Stomach smooth muscle (tissue), 2 donors: ENCODE measurements around the gene KNSTRN.

Experiments used
- H3K27ac ChIP-seq: one replicate; pipeline ENCODE4 v1.7.0; 2013; ENCODE audit warnings: mild to moderate bottlenecking, low read length, inconsistent platforms
- H3K27me3 ChIP-seq, 2 donors: one replicate each; pipeline ENCODE4 v1.7.0; 2013; ENCODE audit warnings: low read length in 2 of 2; ENCODE audit not compliant: insufficient read depth in 2 of 2, control insufficient read depth in 1 of 2
- H3K36me3 ChIP-seq, 2 donors: one replicate each; pipeline ENCODE4 v1.7.0; 2013; ENCODE audit warnings: low read length in 2 of 2; ENCODE audit not compliant: control insufficient read depth in 2 of 2, insufficient read depth in 2 of 2
- H3K4me1 ChIP-seq: one replicate; pipeline ENCODE4 v1.7.0; 2013; ENCODE audit warnings: low read length; ENCODE audit not compliant: control insufficient read depth, insufficient read depth
- H3K4me3 ChIP-seq, 2 donors: one replicate each; pipeline ENCODE4 v1.7.0; 2013; ENCODE audit warnings: low read length in 2 of 2
- H3K9ac ChIP-seq, 2 donors: one replicate each; pipeline ENCODE4 v1.7.0; 2013; ENCODE audit warnings: low read length in 2 of 2, mild to moderate bottlenecking in 1 of 2
- H3K9me3 ChIP-seq, 2 donors: one replicate each; pipeline ENCODE4 v1.7.0; 2013; ENCODE audit warnings: low read length in 2 of 2; ENCODE audit not compliant: control insufficient read depth in 2 of 2
- donor health status: healthy.
- donor health status: Pancreatic carcinoma.

KNSTRN gene, protein sequence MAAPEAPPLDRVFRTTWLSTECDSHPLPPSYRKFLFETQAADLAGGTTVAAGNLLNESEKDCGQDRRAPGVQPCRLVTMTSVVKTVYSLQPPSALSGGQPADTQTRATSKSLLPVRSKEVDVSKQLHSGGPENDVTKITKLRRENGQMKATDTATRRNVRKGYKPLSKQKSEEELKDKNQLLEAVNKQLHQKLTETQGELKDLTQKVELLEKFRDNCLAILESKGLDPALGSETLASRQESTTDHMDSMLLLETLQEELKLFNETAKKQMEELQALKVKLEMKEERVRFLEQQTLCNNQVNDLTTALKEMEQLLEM

DNA sequence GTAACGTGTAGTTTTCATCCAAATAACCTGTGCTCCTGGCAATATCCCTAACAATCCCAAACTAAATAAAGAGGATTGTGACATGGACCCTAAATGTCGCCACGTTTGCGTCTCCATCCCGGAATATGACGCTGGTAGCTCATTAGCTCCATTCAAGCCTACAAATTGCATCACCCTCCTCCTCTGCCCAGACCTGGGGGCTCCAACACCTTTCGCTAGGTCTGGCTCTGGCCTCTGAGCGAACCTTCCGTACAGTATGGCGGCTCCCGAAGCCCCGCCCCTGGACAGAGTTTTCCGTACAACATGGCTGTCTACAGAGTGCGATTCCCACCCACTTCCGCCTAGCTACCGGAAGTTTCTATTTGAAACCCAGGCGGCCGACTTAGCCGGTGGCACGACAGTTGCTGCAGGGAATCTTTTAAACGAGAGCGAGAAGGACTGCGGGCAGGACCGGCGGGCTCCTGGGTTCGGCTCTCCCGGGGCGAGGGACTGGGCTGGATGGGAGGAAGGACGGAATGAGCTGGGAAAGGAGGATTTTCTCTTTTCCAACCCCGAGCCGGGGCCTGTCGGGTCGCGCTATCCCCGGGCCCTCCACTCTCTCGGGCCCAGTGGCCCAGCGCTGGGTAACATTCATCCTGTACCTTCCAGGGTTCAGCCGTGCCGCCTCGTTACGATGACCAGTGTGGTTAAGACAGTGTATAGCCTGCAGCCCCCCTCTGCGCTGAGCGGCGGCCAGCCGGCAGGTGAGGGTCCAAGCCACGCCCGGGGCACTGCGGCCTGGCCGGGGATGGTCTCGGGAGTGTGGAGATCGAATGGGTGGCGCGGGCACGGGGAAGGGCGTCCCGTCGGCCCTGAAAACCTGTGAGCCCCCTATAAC, at the start of gene KNSTRN:
KNSTRN (plus strand) TSS at position 142 of the 877 bp plus-strand sequence; CDS start at position 257, 115 bp downstream.
- Histone ChIP-seq H3K9me3 (no peaks in the 10 kb centered on the region), H3K27ac (no peak within 1 kb of the TSS), H3K9ac (peak within 1 kb of the TSS; percentile 54 to 72), H3K4me3 (peak within 1 kb of the TSS; percentile 78 to 86), H3K36me3 (peaks cover 7 to 11% of the 10 kb centered on the region in 2 donors), H3K4me1 (peaks cover 6% of the 10 kb centered on the region), H3K27me3 (no peaks in the 10 kb centered on the region)

GRCh38 chr15:40333922-40334492, 48.5 kb upstream of the KNSTRN start:
- Histone ChIP-seq H3K4me1 (peaks cover 98% of the 10 kb centered on the region), H3K4me3 (peak overlapping the region; percentile 10 to 29), H3K27ac (peak overlapping the region; percentile 99), H3K36me3 (peaks cover 11 to 12% of the 10 kb centered on the region in 2 donors), H3K27me3 (no peaks in the 10 kb centered on the region), H3K9ac (peak overlapping the region; percentile 74 to 80), H3K9me3 (no peaks in the 10 kb centered on the region)

DNA sequence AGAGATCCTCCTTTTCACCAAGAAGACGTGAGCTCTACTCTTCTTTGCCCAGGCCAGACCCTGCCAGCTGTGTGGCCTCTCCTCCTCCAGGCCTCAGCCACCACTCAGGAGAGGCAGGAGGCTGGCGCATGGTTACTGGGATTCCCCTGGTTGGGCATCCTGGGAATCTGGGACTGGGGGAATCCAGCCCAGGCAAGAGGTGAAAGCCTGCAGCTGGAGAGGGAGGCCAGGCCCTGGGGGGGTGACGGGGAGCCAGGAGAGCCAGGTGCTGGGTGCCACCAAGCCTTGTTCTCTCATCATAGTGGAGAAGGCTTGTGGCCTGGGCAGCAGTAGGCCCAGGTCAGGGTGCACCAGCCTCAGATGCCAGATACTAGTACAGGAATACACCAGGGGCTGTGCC, 48.0 kb upstream of the KNSTRN start:
- no peaks in the 10 kb centered on the region for H3K27me3 ChIP-seq
- peaks cover 11 to 12% of the 10 kb centered on the region in 2 donors for H3K36me3 ChIP-seq
- H3K27ac ChIP-seq, result peak overlapping the region; percentile 99
- H3K9me3 ChIP-seq, result no peaks in the 10 kb centered on the region
- H3K4me3 ChIP-seq, result no peak overlapping the region
- peaks cover 98% of the 10 kb centered on the region for H3K4me1 ChIP-seq
- H3K9ac ChIP-seq, result peak overlapping the region; percentile 74 to 80

GRCh38 chr15:40334941-40335795, 47.4 kb upstream of the KNSTRN start:
- Histone ChIP-seq H3K9me3 (no peaks in the 10 kb centered on the region), H3K27ac (peak overlapping the region; percentile 99), H3K27me3 (no peaks in the 10 kb centered on the region), H3K4me3 (no peak overlapping the region), H3K9ac (peak overlapping the region; percentile 74 to 80), H3K4me1 (peaks cover 98% of the 10 kb centered on the region), H3K36me3 (peaks cover 11 to 12% of the 10 kb centered on the region in 2 donors)

DNA sequence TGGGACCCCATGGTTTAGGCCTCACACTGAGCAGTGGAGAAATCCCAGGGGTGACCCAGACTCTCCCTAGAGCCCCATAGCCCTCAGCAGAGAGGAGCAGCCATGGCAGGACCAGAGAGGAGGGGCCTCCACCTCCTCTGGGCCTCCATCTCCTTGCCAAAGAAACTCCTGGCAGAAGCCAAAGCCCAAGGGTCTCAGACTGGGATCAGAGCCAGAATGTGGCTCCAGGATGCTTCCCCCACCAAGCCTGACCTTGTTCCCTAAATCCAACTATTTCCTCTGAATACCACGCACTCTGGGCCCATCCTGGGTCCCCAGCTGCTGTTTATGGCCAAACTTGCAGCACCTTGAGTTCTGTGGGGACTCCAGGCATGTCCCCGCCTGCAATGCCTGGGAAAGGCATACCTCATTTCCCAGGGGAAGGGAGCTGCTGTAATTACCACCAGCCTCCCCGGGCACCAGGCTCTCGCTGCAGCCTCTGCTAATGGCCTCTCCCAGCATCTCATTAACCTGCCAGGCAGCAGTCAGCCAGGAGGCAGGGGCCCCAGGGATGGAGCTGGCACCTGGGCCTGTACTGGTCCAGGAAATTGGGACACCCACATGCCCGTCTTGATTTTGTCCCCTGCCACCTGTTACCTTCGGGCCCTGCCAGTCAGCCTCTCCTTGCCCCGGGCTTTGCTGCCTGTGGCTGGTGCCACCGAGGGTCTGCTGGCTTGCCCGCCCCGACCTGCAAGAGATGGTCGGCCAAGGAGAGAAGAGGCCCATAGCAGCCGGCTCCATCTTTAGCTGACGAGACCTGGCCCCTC, 46.4 kb upstream of the KNSTRN start:
- H3K4me1 ChIP-seq, result peaks cover 98% of the 10 kb centered on the region
- H3K27me3 ChIP-seq, result no peaks in the 10 kb centered on the region
- H3K36me3 ChIP-seq, result peaks cover 11 to 12% of the 10 kb centered on the region in 2 donors
- no peak overlapping the region for H3K4me3 ChIP-seq
- no peaks in the 10 kb centered on the region for H3K9me3 ChIP-seq
- H3K27ac ChIP-seq, result peak overlapping the region; percentile 99
- H3K9ac ChIP-seq, result peak overlapping the region; percentile 21 to 97

- Histone ChIP-seq H3K9me3 (no peaks in the 10 kb centered on the region), H3K9ac (peak overlapping the region; percentile 95 to 97), H3K4me3 (no peak overlapping the region), H3K4me1 (peaks cover 98% of the 10 kb centered on the region), H3K27me3 (no peaks in the 10 kb centered on the region), H3K27ac (peak overlapping the region; percentile 99), H3K36me3 (peaks cover 11 to 12% of the 10 kb centered on the region in 2 donors)
These were observed 45.8 kb upstream of the KNSTRN start for GRCh38 chr15:40336744-40337122.

DNA sequence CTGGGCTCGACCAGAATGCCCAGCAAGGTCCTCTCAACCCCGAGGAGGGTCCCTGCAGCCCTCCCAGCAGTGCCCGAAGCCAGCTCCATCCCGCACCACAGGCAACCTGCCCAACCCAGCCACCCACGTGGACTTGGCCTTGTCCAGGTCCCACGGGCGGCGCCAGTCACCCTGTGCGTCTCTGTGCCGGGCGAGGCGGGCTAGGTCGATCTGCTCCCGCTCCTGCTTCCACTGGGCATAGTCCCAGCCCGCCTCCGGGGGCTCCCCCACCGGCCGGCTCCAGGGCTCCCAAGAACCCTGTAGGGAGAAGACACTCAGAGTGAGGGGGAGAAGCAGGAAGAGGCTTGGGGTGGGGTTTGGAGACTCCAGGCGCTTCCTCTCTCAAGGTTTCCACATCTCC, 44.9 kb upstream of the KNSTRN start:
- Histone ChIP-seq H3K27me3 (no peaks in the 10 kb centered on the region), H3K36me3 (peaks cover 9 to 12% of the 10 kb centered on the region in 2 donors), H3K9ac (peak overlapping the region; percentile 95 to 97), H3K27ac (peak overlapping the region; percentile 99), H3K9me3 (no peaks in the 10 kb centered on the region), H3K4me1 (peaks cover 95% of the 10 kb centered on the region), H3K4me3 (peak overlapping the region; percentile 67 to 80)

- H3K4me1 ChIP-seq, result peaks cover 95% of the 10 kb centered on the region
- peaks cover 9 to 12% of the 10 kb centered on the region in 2 donors for H3K36me3 ChIP-seq
- H3K9ac ChIP-seq, result peak overlapping the region; percentile 95 to 97
- H3K27ac ChIP-seq, result peak overlapping the region; percentile 99
- H3K27me3 ChIP-seq, result no peaks in the 10 kb centered on the region
- peak overlapping the region; percentile 67 to 80 for H3K4me3 ChIP-seq
- no peaks in the 10 kb centered on the region for H3K9me3 ChIP-seq
These were observed 44.4 kb upstream of the KNSTRN start for GRCh38 chr15:40338041-40338657.

DNA sequence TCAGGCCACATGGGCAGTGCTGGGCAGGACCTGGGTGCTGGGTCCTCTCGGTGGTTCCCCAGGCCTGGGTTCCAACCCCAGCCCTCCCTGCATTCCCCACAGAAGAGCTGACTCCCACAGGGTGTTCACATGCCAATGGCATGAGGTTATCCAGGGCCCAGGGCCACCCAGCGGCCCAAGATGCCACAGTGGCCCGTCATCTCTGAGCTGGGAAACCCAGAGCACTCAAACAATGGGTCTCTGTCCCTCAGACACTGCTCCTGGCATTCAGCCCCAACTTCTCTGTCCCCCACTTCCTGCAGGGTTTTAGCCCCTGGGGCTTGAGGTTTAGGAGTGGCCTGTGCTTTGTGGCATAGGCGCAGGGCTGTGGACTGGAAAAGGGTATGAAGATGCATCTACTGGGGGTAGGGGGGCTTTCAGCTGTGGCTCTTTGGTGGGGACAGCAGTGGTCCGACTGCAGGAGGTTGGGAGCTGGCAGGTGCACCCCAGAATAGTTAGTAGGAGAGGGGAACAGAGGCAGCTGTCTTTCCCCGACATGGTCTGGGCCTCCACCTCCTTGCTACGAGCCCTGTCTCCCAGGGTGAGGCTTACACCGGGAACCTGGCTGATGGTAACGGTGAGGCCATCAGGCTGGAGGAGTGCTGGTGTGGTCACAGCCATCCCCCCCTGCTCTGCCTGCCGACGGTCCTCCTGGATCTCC, 43.5 kb upstream of the KNSTRN start:
- Histone ChIP-seq H3K36me3 (peaks cover 9 to 12% of the 10 kb centered on the region in 2 donors), H3K27me3 (no peaks in the 10 kb centered on the region), H3K27ac (peak overlapping the region; percentile 99), H3K9me3 (no peaks in the 10 kb centered on the region), H3K9ac (peak overlapping the region; percentile 95 to 97), H3K4me1 (peaks cover 96% of the 10 kb centered on the region), H3K4me3 (peak overlapping the region; percentile 67 to 80)
